Neural cell (in vitro differentiated cells): ENCODE results near the gene VASH1.

Source experiments
- CTCF ChIP-seq: fragments of 450-650 bp; IDR thresholded peaks from 2 replicates; pipeline ENCODE4 v1.5.1; 2014; ENCODE audit warnings: antibody characterized with exemption, mild to moderate bottlenecking, moderate library complexity; ENCODE audit not compliant: poor library complexity, severe bottlenecking
- EP300 ChIP-seq: fragments of 450-650 bp; conservative IDR thresholded peaks from 2 replicates; pipeline ENCODE4 v1.6.1; 2014; ENCODE audit warnings: antibody characterized with exemption, mild to moderate bottlenecking, moderate library complexity; ENCODE audit not compliant: poor library complexity, severe bottlenecking
- EZH2 ChIP-seq: fragments of 200-600, 300-800 bp; shearing (Covaris generic), sonication (generic); IDR thresholded peaks from 2 replicates; pipeline ENCODE4 v1.6.1; 2014; ENCODE audit warnings: antibody characterized with exemption, low read length, borderline replicate concordance, mild to moderate bottlenecking; ENCODE audit not compliant: insufficient read depth, poor library complexity, severe bottlenecking
- POLR2AphosphoS5 ChIP-seq: IDR thresholded peaks from 2 replicates; pipeline ENCODE4 v1.6.1; 2012
- RAD21 ChIP-seq: fragments of 450-650 bp; conservative IDR thresholded peaks from 2 replicates; pipeline ENCODE4 v1.6.1; 2014; ENCODE audit warnings: antibody characterized with exemption, mild to moderate bottlenecking, moderate library complexity

GRCh38 chr14:76759589-76759988 is 1.7 kb upstream of the VASH1 start:
- TF ChIP-seq CTCF (no peak), EZH2 (no peak), POLR2AphosphoS5 (no peak), EP300 (no peak), RAD21 (no peak)
